ENCODE data around the gene APOM.
A peak's percentile ranks its signal among the peaks of the same experiment; 100 is the strongest.

Gene APOM

DNA sequence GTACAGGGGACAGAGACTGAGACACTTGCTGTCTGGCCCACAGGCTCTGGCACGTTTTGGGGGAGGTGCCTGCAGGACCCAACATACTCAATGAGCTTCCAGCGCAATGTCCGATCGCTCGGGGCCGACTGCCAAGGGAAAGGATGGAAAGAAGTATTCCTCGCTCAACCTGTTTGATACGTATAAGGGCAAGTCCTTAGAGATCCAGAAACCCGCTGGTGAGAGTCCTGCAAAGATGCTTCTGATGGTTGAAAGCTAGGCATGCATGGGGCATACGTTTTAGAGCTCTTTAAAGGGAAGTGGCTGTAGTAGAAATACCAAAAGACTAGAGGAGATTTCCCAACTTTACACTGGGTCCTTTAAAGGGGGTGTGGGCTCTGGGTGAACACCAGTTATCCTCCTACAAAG lies 33.0 kb upstream of the APOM start:
- H3K4me3 ChIP-seq (replicated peaks in 1 of 2; ENCODE audit: low read depth in 2 of 2, low read length in 2 of 2) = peak overlapping the region in 1 of 2 donors; percentile 92
- TF ChIP-seq, protein P1, sequence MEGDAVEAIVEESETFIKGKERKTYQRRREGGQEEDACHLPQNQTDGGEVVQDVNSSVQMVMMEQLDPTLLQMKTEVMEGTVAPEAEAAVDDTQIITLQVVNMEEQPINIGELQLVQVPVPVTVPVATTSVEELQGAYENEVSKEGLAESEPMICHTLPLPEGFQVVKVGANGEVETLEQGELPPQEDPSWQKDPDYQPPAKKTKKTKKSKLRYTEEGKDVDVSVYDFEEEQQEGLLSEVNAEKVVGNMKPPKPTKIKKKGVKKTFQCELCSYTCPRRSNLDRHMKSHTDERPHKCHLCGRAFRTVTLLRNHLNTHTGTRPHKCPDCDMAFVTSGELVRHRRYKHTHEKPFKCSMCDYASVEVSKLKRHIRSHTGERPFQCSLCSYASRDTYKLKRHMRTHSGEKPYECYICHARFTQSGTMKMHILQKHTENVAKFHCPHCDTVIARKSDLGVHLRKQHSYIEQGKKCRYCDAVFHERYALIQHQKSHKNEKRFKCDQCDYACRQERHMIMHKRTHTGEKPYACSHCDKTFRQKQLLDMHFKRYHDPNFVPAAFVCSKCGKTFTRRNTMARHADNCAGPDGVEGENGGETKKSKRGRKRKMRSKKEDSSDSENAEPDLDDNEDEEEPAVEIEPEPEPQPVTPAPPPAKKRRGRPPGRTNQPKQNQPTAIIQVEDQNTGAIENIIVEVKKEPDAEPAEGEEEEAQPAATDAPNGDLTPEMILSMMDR (IDR thresholded peaks at IDR 0.05; ENCODE audit: low read depth, low read length) = no peak
- no peak for DNase-seq (ENCODE audit: low read depth in 2 of 2)

DNA sequence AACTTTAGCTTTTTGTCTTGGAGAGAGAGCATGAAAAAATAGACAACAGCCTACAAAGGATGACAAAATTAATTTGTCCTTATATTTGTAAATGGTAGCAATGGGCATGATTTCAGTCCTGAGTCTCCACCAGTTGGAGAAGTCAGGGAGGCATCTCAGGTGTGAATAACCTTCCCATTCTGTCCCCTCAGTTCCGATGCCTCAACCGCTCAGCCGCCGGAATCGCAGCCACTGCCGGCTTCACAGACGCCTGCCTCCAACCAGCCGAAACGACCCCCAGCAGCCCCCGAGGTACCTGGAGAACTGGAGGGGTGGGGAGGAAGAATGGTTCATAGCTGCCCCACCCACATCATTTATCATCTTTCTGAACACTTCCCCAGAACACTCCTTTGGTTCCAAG lies 31.6 kb upstream of the APOM start:
- H3K4me3 ChIP-seq (replicated peaks in 1 of 2; ENCODE audit: low read depth in 2 of 2, low read length in 2 of 2) = no peak overlapping the region
- TF ChIP-seq, protein P1 (IDR thresholded peaks at IDR 0.05; ENCODE audit: low read depth, low read length) = no peak
- DNase-seq (ENCODE audit: low read depth in 2 of 2) = no peak

DNA sequence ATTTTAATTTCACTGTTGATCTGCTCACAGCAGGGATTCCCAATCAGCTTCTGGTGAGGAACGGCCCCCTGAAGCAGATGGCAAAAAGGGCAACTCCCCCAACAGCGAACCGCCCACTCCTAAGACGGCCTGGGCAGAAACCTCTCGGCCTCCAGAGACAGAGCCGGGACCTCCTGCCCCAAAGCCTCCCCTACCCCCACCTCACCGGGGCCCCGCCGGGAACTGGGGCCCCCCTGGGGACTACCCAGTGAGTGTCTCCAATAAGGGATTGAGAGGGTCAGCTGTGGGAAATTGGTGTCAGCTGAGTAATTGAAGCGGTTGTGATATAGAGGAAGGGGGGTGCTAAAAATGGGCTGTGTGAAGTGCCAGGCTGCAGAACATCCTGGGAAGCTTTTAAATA lies 28.7 kb upstream of the APOM start:
- H3K4me3 ChIP-seq (replicated peaks in 1 of 2; ENCODE audit: low read depth in 2 of 2, low read length in 2 of 2) = no peak overlapping the region
- TF ChIP-seq, protein P1 (IDR thresholded peaks at IDR 0.05; ENCODE audit: low read depth, low read length) = no peak
- no peak for DNase-seq (ENCODE audit: low read depth in 2 of 2)

DNA sequence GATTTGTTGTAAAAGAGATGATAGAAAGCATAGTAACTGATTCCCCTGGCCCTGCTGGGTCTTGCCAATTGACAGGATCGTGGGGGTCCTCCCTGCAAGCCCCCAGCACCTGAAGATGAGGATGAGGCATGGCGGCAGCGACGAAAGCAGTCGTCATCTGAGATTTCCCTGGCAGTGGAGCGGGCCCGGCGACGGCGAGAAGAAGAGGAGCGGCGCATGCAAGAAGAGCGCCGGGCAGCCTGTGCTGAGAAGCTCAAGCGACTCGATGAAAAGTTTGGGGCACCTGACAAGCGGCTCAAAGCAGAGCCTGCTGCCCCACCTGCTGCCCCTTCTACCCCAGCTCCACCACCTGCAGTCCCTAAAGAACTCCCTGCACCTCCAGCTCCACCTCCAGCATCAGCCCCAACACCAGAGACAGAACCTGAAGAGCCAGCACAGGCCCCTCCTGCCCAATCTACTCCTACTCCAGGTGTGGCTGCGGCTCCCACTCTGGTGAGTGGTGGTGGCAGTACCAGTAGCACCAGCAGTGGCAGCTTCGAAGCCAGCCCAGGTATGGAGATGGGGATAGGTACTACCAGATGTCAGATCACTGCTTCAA lies 27.9 kb upstream of the APOM start:
- no peak overlapping the region for H3K4me3 ChIP-seq (replicated peaks in 1 of 2; ENCODE audit: low read depth in 2 of 2, low read length in 2 of 2)
- TF ChIP-seq, protein P1 (IDR thresholded peaks at IDR 0.05; ENCODE audit: low read depth, low read length) = no peak

DNA sequence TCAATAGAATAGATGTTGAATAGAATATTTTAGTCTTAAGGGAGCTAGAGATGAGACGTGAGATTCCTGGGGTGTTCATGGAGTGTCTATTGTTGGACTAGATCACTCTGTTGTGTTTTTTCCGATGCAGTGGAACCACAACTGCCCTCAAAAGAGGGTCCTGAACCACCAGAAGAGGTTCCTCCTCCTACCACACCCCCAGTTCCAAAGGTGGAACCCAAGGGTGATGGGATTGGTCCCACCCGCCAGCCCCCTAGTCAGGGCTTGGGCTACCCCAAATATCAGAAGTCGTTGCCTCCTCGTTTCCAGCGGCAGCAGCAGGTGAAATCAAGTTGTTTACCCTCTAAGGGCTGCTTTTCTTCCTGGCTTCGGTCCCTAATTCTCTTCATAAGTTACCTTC lies 26.7 kb upstream of the APOM start:
- TF ChIP-seq, protein P1 (IDR thresholded peaks at IDR 0.05; ENCODE audit: low read depth, low read length) = no peak
- H3K4me3 ChIP-seq (replicated peaks in 1 of 2; ENCODE audit: low read depth in 2 of 2, low read length in 2 of 2) = no peak overlapping the region
- DNase-seq (ENCODE audit: low read depth in 2 of 2) = no peak

More for the DNA sequence above, 27.9 kb upstream of the APOM start:
- no peak for DNase-seq (ENCODE audit: low read depth in 2 of 2)

DNA sequence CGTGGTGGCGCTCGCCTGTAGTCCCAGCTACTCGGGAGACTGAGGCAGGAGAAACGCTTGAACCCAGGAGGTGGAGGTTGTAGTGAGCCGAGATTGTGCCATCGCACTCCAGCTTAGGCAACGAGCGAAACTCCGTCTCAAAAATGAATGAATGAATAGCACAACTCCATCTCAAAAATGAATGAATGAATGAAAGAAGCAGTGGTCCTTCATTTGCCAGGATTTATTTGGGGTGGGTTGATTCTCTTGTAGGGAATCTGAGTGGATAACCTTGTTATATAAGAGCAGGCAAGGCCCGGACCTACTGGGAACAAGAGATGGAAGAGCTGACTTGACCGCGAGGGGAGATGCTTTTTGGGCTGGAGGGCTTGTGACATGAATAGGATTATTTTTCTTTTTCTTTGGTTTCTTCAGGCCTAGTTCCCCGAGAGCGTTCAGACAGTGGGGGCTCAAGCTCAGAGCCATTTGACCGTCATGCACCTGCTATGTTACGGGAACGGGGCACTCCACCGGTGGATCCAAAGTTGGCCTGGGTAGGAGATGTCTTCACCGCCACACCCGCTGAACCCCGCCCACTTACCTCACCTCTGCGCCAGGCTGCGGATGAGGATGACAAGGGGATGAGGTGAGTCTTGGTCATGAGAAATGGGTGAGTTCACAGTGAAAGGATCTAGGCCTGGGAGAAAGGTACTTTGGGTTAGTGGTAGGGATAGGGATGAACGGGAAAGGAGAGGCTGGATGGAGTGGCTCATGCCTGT lies 25.3 kb upstream of the APOM start:
- no peak overlapping the region for H3K4me3 ChIP-seq (replicated peaks in 1 of 2; ENCODE audit: low read depth in 2 of 2, low read length in 2 of 2)
- DNase-seq (ENCODE audit: low read depth in 2 of 2) = no peak
- TF ChIP-seq, protein P1 (IDR thresholded peaks at IDR 0.05; ENCODE audit: low read depth, low read length) = no peak
